NT2/D1 (cell line): ENCODE measurements around the gene SETDB2.

Experiments
- SUZ12 ChIP-seq: IDR thresholded peaks from 2 replicates; pipeline ENCODE4 v1.6.1; 2011; ENCODE audit not compliant: insufficient read length, insufficient read depth; ENCODE audit errors: extremely low read depth
- YY1 ChIP-seq: IDR thresholded peaks from 2 replicates; pipeline ENCODE4 v1.6.1; 2011; ENCODE audit not compliant: insufficient read length, insufficient read depth
- ZNF274 ChIP-seq: IDR thresholded peaks from 2 replicates; pipeline ENCODE4 v1.6.1; 2011; ENCODE audit warnings: mild to moderate bottlenecking, low read depth, low read length

GRCh38 chr13:49395878-49396380, 48.1 kb upstream of the SETDB2 start:
- no peak for TF ChIP-seq ZNF274
- TF ChIP-seq YY1 = no peak
- TF ChIP-seq SUZ12 = no peak
